OCI-LY1 (cell line): ENCODE measurements around the gene SLC12A8.

Experiments
- H2AFZ ChIP-seq: fragments of 200-600 bp; sonication (generic), shearing (Covaris generic); 2 replicates; pipeline ENCODE4 v1.6.0; 2014; ENCODE audit warnings: antibody characterized with exemption, mild to moderate bottlenecking, low read length
- H3F3A ChIP-seq: fragments of 200-600 bp; sonication (generic), shearing (Covaris generic); 2 replicates; pipeline ENCODE4 v1.6.0; 2014; ENCODE audit warnings: mild to moderate bottlenecking, antibody characterized with exemption, low read length, moderate library complexity; ENCODE audit not compliant: insufficient read depth
- H3K27ac ChIP-seq: fragments of 200-600 bp; sonication (generic); 2 replicates; pipeline ENCODE4 v1.5.1; 2014; ENCODE audit warnings: low read length, mixed run types, mild to moderate bottlenecking, low read depth; ENCODE audit not compliant: poor library complexity, severe bottlenecking
- H3K27me3 ChIP-seq: fragments of 200-600 bp; sonication (generic); 2 replicates; pipeline ENCODE4 v1.6.0; 2014; ENCODE audit warnings: antibody characterized with exemption, mild to moderate bottlenecking, low read length, moderate library complexity; ENCODE audit not compliant: insufficient read depth
- H3K36me3 ChIP-seq: fragments of 200-600 bp; sonication (generic); 2 replicates; pipeline ENCODE4 v1.6.1; 2014; ENCODE audit warnings: mild to moderate bottlenecking, antibody characterized with exemption, low read length, moderate library complexity, mixed read lengths; ENCODE audit not compliant: insufficient read depth
- H3K4me1 ChIP-seq: fragments of 200-600 bp; sonication (generic); 2 replicates; pipeline ENCODE4 v1.5.1; 2014; ENCODE audit warnings: mild to moderate bottlenecking, low read length, moderate library complexity; ENCODE audit not compliant: insufficient read depth, severe bottlenecking
- H3K4me2 ChIP-seq: fragments of 200-600 bp; sonication (generic), shearing (Covaris generic); 2 replicates; pipeline ENCODE4 v1.6.1; 2014; ENCODE audit warnings: low read length
- H3K4me3 ChIP-seq: fragments of 200-600 bp; sonication (generic); 2 replicates; pipeline ENCODE4 v1.5.1; 2014; ENCODE audit warnings: low read length, low read depth, mild to moderate bottlenecking, mixed read lengths; ENCODE audit not compliant: poor library complexity, severe bottlenecking
- H3K79me2 ChIP-seq: fragments of 200-600 bp; shearing (Covaris generic); 2 replicates; pipeline ENCODE4 v1.6.1; 2016; ENCODE audit warnings: mixed run types, low read length, mixed read lengths; ENCODE audit not compliant: insufficient read depth
- H3K9ac ChIP-seq: fragments of 200-600 bp; sonication (generic), shearing (Covaris generic); 2 replicates; pipeline ENCODE4 v1.6.1; 2014; ENCODE audit warnings: mild to moderate bottlenecking, low read length, mixed read lengths
- H3K9me2 ChIP-seq: fragments of 200-600 bp; sonication (generic), shearing (Covaris generic); 2 replicates; pipeline ENCODE4 v1.6.1; 2014; ENCODE audit warnings: low read depth, mild to moderate bottlenecking, low read length, mixed read lengths
- H3K9me3 ChIP-seq: fragments of 200-600 bp; shearing (Covaris generic); 2 replicates; pipeline ENCODE4 v1.6.1; 2014; ENCODE audit warnings: low read length, mixed read lengths
- H4K20me1 ChIP-seq: fragments of 200-600 bp; sonication (generic), shearing (Covaris generic); 2 replicates; pipeline ENCODE4 v1.6.0; 2016; ENCODE audit warnings: mild to moderate bottlenecking, low read length; ENCODE audit not compliant: insufficient read depth
- EZH2 ChIP-seq: fragments of 200-600 bp; sonication (generic), shearing (Covaris generic); IDR thresholded peaks from 2 replicates; pipeline ENCODE4 v1.8.0; 2017; ENCODE audit warnings: borderline replicate concordance, mixed run types, mild to moderate bottlenecking, antibody characterized with exemption, low read length, moderate library complexity, mixed read lengths
- TF ChIP-seq, protein P1 (sequence below): fragments of 200-600 bp; sonication (generic), shearing (Covaris generic); IDR thresholded peaks from 2 replicates; pipeline ENCODE4 v1.5.1; 2017; ENCODE audit warnings: mild to moderate bottlenecking, antibody characterized with exemption, low read length, moderate library complexity, mixed read lengths

SLC12A8 gene

DNA sequence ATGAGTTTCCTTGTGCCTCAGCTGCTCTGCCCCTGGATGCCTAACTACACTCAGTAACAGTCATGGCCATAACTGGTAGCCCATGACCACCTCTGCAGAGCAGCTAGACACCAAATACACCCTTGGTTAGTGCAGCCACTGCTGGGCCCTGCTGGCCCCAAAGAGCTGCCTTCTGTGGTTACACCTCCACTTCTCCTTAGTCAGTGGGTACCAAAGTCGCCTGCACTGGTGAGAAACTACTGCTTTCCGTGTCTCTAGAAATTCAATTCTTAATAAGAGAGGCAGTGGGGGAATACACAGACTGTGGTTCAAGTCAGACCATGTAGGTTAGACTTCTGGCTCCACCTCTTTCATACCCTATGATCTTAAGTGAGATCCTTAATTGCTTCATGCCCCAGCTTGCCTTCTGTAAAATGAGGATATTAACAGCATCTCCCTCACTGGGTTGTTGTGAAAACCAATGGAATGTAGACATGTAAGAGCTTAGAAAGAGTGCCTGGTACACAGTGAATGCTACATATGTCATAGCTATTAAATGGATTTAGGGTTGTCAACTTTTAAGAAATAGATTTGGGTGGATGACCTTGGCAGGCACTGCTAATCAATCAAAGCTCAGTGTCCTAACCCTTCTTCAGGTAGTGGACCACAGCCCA is 174.9 kb downstream of the SLC12A8 start:
- Histone ChIP-seq H3K4me1 (no peaks in the 10 kb centered on the region), H3K4me3 (no peak overlapping the region), H3K27me3 (no peaks in the 10 kb centered on the region; the same call in 1 of the 2 replicates), H4K20me1 (no peaks in the 10 kb centered on the region), H3K9me3 (0 out of 2 replicates have a peak, but pooled peaks cover 5% of the 10 kb centered on the region), H3F3A (no peaks in the 10 kb centered on the region), H3K9me2 (no peaks in the 10 kb centered on the region), H3K36me3 (no peaks in the 10 kb centered on the region), H2AFZ (no peak overlapping the region), H3K4me2 (no peak overlapping the region), H3K79me2 (no peaks in the 10 kb centered on the region), H3K27ac (no peak overlapping the region), H3K9ac (no peak overlapping the region)
- TF ChIP-seq, protein P1, sequence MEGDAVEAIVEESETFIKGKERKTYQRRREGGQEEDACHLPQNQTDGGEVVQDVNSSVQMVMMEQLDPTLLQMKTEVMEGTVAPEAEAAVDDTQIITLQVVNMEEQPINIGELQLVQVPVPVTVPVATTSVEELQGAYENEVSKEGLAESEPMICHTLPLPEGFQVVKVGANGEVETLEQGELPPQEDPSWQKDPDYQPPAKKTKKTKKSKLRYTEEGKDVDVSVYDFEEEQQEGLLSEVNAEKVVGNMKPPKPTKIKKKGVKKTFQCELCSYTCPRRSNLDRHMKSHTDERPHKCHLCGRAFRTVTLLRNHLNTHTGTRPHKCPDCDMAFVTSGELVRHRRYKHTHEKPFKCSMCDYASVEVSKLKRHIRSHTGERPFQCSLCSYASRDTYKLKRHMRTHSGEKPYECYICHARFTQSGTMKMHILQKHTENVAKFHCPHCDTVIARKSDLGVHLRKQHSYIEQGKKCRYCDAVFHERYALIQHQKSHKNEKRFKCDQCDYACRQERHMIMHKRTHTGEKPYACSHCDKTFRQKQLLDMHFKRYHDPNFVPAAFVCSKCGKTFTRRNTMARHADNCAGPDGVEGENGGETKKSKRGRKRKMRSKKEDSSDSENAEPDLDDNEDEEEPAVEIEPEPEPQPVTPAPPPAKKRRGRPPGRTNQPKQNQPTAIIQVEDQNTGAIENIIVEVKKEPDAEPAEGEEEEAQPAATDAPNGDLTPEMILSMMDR = no peak
- TF ChIP-seq EZH2 = no peak

DNA sequence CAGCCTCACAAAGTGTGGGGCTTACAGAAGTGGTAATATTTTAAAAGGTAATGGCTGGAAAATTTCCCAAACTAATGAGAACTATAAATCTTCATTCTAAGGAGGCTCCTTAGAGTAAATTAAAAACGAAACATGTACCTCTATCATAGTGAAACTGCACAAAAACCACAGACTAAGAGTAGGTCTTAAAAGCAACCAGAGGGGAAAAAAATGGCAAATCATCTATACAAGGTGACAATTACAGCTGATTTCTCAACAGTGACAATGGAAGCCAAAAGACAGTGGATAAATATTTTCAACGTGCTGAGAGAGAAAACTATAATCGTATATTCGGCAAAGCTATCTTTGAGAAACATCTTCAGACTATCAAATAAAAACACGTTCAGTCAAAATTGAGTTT is 177.3 kb downstream of the SLC12A8 start:
- H3K9me3 ChIP-seq = 0 out of 2 replicates have a peak, but pooled peaks cover 5% of the 10 kb centered on the region
- no peaks in the 10 kb centered on the region for H3K79me2 ChIP-seq
- no peak overlapping the region for H3K27ac ChIP-seq
- no peak for TF ChIP-seq EZH2
- TF ChIP-seq, protein P1 = no peak
- no peaks in the 10 kb centered on the region for H3K4me1 ChIP-seq
- no peak overlapping the region for H3K4me3 ChIP-seq
- H3K36me3 ChIP-seq = no peaks in the 10 kb centered on the region
- no peak overlapping the region for H3K4me2 ChIP-seq
- no peaks in the 10 kb centered on the region for H3F3A ChIP-seq
- H4K20me1 ChIP-seq = no peaks in the 10 kb centered on the region
- H3K9ac ChIP-seq = no peak overlapping the region
- H2AFZ ChIP-seq = no peak overlapping the region
- no peaks in the 10 kb centered on the region; the same call in 1 of the 2 replicates for H3K27me3 ChIP-seq
- no peaks in the 10 kb centered on the region for H3K9me2 ChIP-seq

DNA sequence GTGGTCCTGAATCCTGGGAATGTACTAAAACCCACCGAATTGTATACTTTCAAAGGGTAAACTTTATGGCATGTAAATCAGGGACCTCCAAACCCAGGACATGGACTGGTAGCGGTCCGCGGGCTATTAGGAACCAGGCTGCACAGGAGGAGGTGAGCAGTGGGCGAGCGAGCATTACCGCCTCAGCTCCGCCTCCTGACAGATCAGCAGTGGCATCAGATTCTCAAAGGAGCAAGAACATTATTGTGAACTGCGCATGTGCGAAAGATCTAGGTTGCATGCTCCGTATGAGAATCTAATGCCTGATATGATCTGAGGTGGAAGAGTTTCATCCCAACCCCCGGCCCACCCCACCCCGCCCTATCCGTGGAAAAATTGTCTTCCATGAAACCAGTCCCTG is 178.9 kb downstream of the SLC12A8 start:
- Histone ChIP-seq H3K36me3 (no peaks in the 10 kb centered on the region), H3K27me3 (no peaks in the 10 kb centered on the region; the same call in 1 of the 2 replicates), H2AFZ (no peak overlapping the region), H4K20me1 (no peaks in the 10 kb centered on the region), H3K4me1 (no peaks in the 10 kb centered on the region), H3K9me3 (0 out of 2 replicates have a peak, but pooled peaks cover 5% of the 10 kb centered on the region), H3K79me2 (no peaks in the 10 kb centered on the region), H3K4me2 (no peak overlapping the region), H3K27ac (no peak overlapping the region), H3K9me2 (no peaks in the 10 kb centered on the region), H3F3A (no peaks in the 10 kb centered on the region), H3K9ac (no peak overlapping the region), H3K4me3 (no peak overlapping the region)
- TF ChIP-seq, protein P1 = no peak
- TF ChIP-seq EZH2 = no peak
